Tibial artery (tissue), 4 donors: ENCODE measurements around the gene DNAJC1.

ENCODE experiments used
- DNase-seq, 2 donors: peaks; one replicate each; pipeline ENCODE4 v3.0.0-alpha.2; 2019
- H3K27ac ChIP-seq, 2 donors: fragments of 200-600 bp; sonication (generic) in 1 of 2; 1 replicate in 1 of 2; 2 replicates in 1 of 2; pipeline ENCODE4 v1.5.1; 2018 to 2019; ENCODE audit warnings: mild to moderate bottlenecking in 1 of 2
- H3K27me3 ChIP-seq, 2 donors: fragments of 200-600 bp; sonication (generic) in 1 of 2; one replicate each; pipeline versions ENCODE4 v1.5.1 to v1.6.0; 2016 to 2019
- H3K36me3 ChIP-seq, 3 donors: fragments of 200-600 bp; sonication (generic) in 2 of 3; one replicate each; pipeline ENCODE4 v1.5.1; 2016 to 2019; ENCODE audit warnings: mild to moderate bottlenecking in 2 of 3
- H3K4me1 ChIP-seq, 4 donors: fragments of 200-600 bp; sonication (generic) in 2 of 4; 1 replicate in 3 of 4; 2 replicates in 1 of 4; pipeline ENCODE4 v1.5.1; 2016 to 2019
- H3K4me3 ChIP-seq, 2 donors: fragments of 200-600 bp; sonication (generic) in 1 of 2; 1 replicate in 1 of 2; 2 replicates in 1 of 2; pipeline ENCODE4 v1.5.1; 2018 to 2019; ENCODE audit warnings: mild to moderate bottlenecking in 2 of 2
- H3K9me3 ChIP-seq, 3 donors: fragments of 200-600 bp; sonication (generic) in 1 of 3; one replicate each; pipeline ENCODE4 v1.5.1; 2016 to 2019
- CTCF ChIP-seq, 2 experiments: fragments of 200-600 bp in 1 of 2; fragments of 450-650 bp in 1 of 2; IDR thresholded peaks; one replicate each; pipeline ENCODE4 v1.5.1; 2017 to 2019; ENCODE audit warnings: antibody characterized with exemption in 2 of 2, mild to moderate bottlenecking in 1 of 2, moderate library complexity in 1 of 2
- intact Hi-C: fragments of 100-400 bp; cut with DNase I; formaldehyde crosslinking; loops from one replicate; pipeline ENCODE4 v1.15.0; 2023; ENCODE audit warnings: low total_unique reads

Gene DNAJC1

GRCh38 chr10:21753497-21754270, 249.8 kb downstream of the DNAJC1 start:
- peaks cover 0 to 34% (median 4%) of the 10 kb centered on the region in 3 donors for H3K36me3 ChIP-seq
- no peaks in the 10 kb centered on the region for H3K9me3 ChIP-seq
- H3K4me1 ChIP-seq: no peaks in the 10 kb centered on the region
- TF ChIP-seq CTCF (IDR thresholded peaks at IDR 0.05): no peak
- DNase-seq: no peak
- H3K4me3 ChIP-seq: no peak overlapping the region
- H3K27me3 ChIP-seq: no peaks in the 10 kb centered on the region
- no peak overlapping the region for H3K27ac ChIP-seq
- intact Hi-C loops: no loop called here

- TF ChIP-seq CTCF (IDR thresholded peaks at IDR 0.05): no peak
- Histone ChIP-seq H3K27me3 (no peaks in the 10 kb centered on the region), H3K36me3 (peaks cover 0 to 19% (median 0%) of the 10 kb centered on the region in 3 donors), H3K4me1 (no peaks in the 10 kb centered on the region), H3K4me3 (no peak overlapping the region), H3K9me3 (no peaks in the 10 kb centered on the region), H3K27ac (no peak overlapping the region)
- intact Hi-C loops: no loop called here
- no peak for DNase-seq
Observed at GRCh38 chr10:21751341-21752310, 251.9 kb downstream of the DNAJC1 start.

- intact Hi-C loops: no loop called here
- TF ChIP-seq CTCF (IDR thresholded peaks at IDR 0.05): no peak
Observed at GRCh38 chr10:21750424-21750823, 253.1 kb downstream of the DNAJC1 start.

GRCh38 chr10:21749788-21750187, 253.7 kb downstream of the DNAJC1 start:
- peaks cover 0 to 23% (median 1%) of the 10 kb centered on the region in 3 donors for H3K36me3 ChIP-seq
- no peak overlapping the region for H3K4me3 ChIP-seq
- H3K9me3 ChIP-seq: no peaks in the 10 kb centered on the region
- intact Hi-C loops: no loop called here
- no peak for TF ChIP-seq CTCF (IDR thresholded peaks at IDR 0.05)
- H3K27me3 ChIP-seq: no peaks in the 10 kb centered on the region
- no peak for DNase-seq
- no peak overlapping the region for H3K27ac ChIP-seq
- H3K4me1 ChIP-seq: no peaks in the 10 kb centered on the region

More at GRCh38 chr10:21750424-21750823, 253.1 kb downstream of the DNAJC1 start:
- Histone ChIP-seq H3K9me3 (no peaks in the 10 kb centered on the region), H3K4me1 (no peaks in the 10 kb centered on the region), H3K36me3 (peaks cover 0 to 18% (median 0%) of the 10 kb centered on the region in 3 donors), H3K27ac (no peak overlapping the region), H3K27me3 (no peaks in the 10 kb centered on the region), H3K4me3 (no peak overlapping the region)
- DNase-seq: no peak

GRCh38 chr10:21747809-21748208, 255.7 kb downstream of the DNAJC1 start:
- H3K36me3 ChIP-seq: peaks cover 9 to 24% (median 19%) of the 10 kb centered on the region in 3 donors
- no peak overlapping the region for H3K27ac ChIP-seq
- TF ChIP-seq CTCF (IDR thresholded peaks at IDR 0.05): no peak
- H3K4me3 ChIP-seq: no peak overlapping the region
- no peak for DNase-seq
- no peaks in the 10 kb centered on the region for H3K4me1 ChIP-seq
- intact Hi-C loops: no loop called here
- H3K27me3 ChIP-seq: no peaks in the 10 kb centered on the region
- H3K9me3 ChIP-seq: no peaks in the 10 kb centered on the region
